ENCODE results near the gene RFX8.
A peak's percentile ranks its signal among the peaks of the same experiment; 100 is the strongest.

The RFX8 gene

GRCh38 chr2:101387151-101387834 is 87.6 kb downstream of the RFX8 start, which contains the start of gene CREG2:
Gene CREG2 (minus strand): TSS chr2:101387503. CDS start chr2:101387457, 46 bp downstream.
- no peak for TF ChIP-seq EZH2phosphoT487 (IDR thresholded peaks at IDR 0.05; ENCODE audit: borderline replicate concordance)
- TF ChIP-seq CTCF (conservative IDR thresholded peaks at IDR 0.05; ENCODE audit: low read length): peak; percentile 56
- H3K4me3 ChIP-seq (ENCODE audit: low read length, poor library complexity, severe bottlenecking): peak within 1 kb of the TSS; percentile 71
- H3K79me2 ChIP-seq (ENCODE audit: insufficient read depth, low read length): no peaks in the 10 kb centered on the region
- H3K9me3 ChIP-seq (ENCODE audit: insufficient read depth, low read depth, low read length): no peaks in the 10 kb centered on the region
- H3K36me3 ChIP-seq (ENCODE audit: insufficient read depth, low read length): no peaks in the 10 kb centered on the region
- peaks cover 5% of the 10 kb centered on the region for H3K4me1 ChIP-seq (ENCODE audit: insufficient read depth, low read length, poor library complexity, severe bottlenecking)
- no peaks in the 10 kb centered on the region for H4K20me1 ChIP-seq (ENCODE audit: insufficient read depth, low read length, poor library complexity, severe bottlenecking)
- no peaks in the 10 kb centered on the region for H3K9me2 ChIP-seq (replicated peaks; ENCODE audit: low read depth, low read length)
- no peak within 1 kb of the TSS for H3K9ac ChIP-seq (ENCODE audit: low read depth, low read length, poor library complexity, severe bottlenecking)
- no peaks in the 10 kb centered on the region for H3K27me3 ChIP-seq (ENCODE audit: insufficient read depth, low read length, poor library complexity, severe bottlenecking)
- no peaks in the 10 kb centered on the region for H3F3A ChIP-seq (ENCODE audit: low read depth)
- peak within 1 kb of the TSS; percentile 75 for H3K4me2 ChIP-seq (ENCODE audit: low read depth, low read length, poor library complexity, severe bottlenecking)
- peak within 1 kb of the TSS; percentile 86 for H2AFZ ChIP-seq (ENCODE audit: low read length)

GRCh38 chr2:101386599-101387150 is 88.2 kb downstream of the RFX8 start:
- H4K20me1 ChIP-seq (ENCODE audit: insufficient read depth, low read length, poor library complexity, severe bottlenecking): no peaks in the 10 kb centered on the region
- H3K9me3 ChIP-seq (ENCODE audit: insufficient read depth, low read depth, low read length): no peaks in the 10 kb centered on the region
- peak overlapping the region; percentile 75 for H3K4me2 ChIP-seq (ENCODE audit: low read depth, low read length, poor library complexity, severe bottlenecking)
- TF ChIP-seq EZH2phosphoT487 (IDR thresholded peaks at IDR 0.05; ENCODE audit: borderline replicate concordance): no peak
- TF ChIP-seq CTCF (conservative IDR thresholded peaks at IDR 0.05; ENCODE audit: low read length): no peak
- H3K4me1 ChIP-seq (ENCODE audit: insufficient read depth, low read length, poor library complexity, severe bottlenecking): peaks cover 5% of the 10 kb centered on the region
- H3K36me3 ChIP-seq (ENCODE audit: insufficient read depth, low read length): no peaks in the 10 kb centered on the region
- H3K27me3 ChIP-seq (ENCODE audit: insufficient read depth, low read length, poor library complexity, severe bottlenecking): no peaks in the 10 kb centered on the region
- no peaks in the 10 kb centered on the region for H3K9me2 ChIP-seq (replicated peaks; ENCODE audit: low read depth, low read length)
- H3K79me2 ChIP-seq (ENCODE audit: insufficient read depth, low read length): no peaks in the 10 kb centered on the region
- no peaks in the 10 kb centered on the region for H3F3A ChIP-seq (ENCODE audit: low read depth)
- peak overlapping the region; percentile 71 for H3K4me3 ChIP-seq (ENCODE audit: low read length, poor library complexity, severe bottlenecking)
- no peak overlapping the region for H3K9ac ChIP-seq (ENCODE audit: low read depth, low read length, poor library complexity, severe bottlenecking)
- peak overlapping the region; percentile 54; the same call in 1 of the 2 replicates for H2AFZ ChIP-seq (ENCODE audit: low read length)

GRCh38 chr2:101383016-101383541 is 91.8 kb downstream of the RFX8 start:
- Histone ChIP-seq H3K79me2 (ENCODE audit: insufficient read depth, low read length) (no peaks in the 10 kb centered on the region), H3K4me3 (ENCODE audit: low read length, poor library complexity, severe bottlenecking) (no peak overlapping the region), H3K27me3 (ENCODE audit: insufficient read depth, low read length, poor library complexity, severe bottlenecking) (no peaks in the 10 kb centered on the region), H3K9me3 (ENCODE audit: insufficient read depth, low read depth, low read length) (no peaks in the 10 kb centered on the region), H3K9me2 (replicated peaks; ENCODE audit: low read depth, low read length) (no peaks in the 10 kb centered on the region), H3K4me2 (ENCODE audit: low read depth, low read length, poor library complexity, severe bottlenecking) (no peak overlapping the region), H3K9ac (ENCODE audit: low read depth, low read length, poor library complexity, severe bottlenecking) (no peak overlapping the region), H2AFZ (ENCODE audit: low read length) (no peak overlapping the region), H3F3A (ENCODE audit: low read depth) (no peaks in the 10 kb centered on the region), H3K4me1 (ENCODE audit: insufficient read depth, low read length, poor library complexity, severe bottlenecking) (peaks cover 5% of the 10 kb centered on the region), H4K20me1 (ENCODE audit: insufficient read depth, low read length, poor library complexity, severe bottlenecking) (no peaks in the 10 kb centered on the region), H3K36me3 (ENCODE audit: insufficient read depth, low read length) (no peaks in the 10 kb centered on the region)
- no peak for TF ChIP-seq CTCF (conservative IDR thresholded peaks at IDR 0.05; ENCODE audit: low read length)
- no peak for TF ChIP-seq EZH2phosphoT487 (IDR thresholded peaks at IDR 0.05; ENCODE audit: borderline replicate concordance)
